Measurements from ENCODE around the gene NAT9.

The NAT9 gene

GRCh38 chr17:74779948-74780400, 3.8 kb upstream of the NAT9 start:
- no peak for DNase-seq (ENCODE audit: low read depth in 3 of 3)

- no peak for DNase-seq (ENCODE audit: low read depth in 3 of 3)
Observed at GRCh38 chr17:74779501-74779900, 3.4 kb upstream of the NAT9 start.

- DNase-seq (ENCODE audit: low read depth in 3 of 3), result no peak
Observed at GRCh38 chr17:74778960-74779359, 2.8 kb upstream of the NAT9 start.

GRCh38 chr17:74777901-74778515, 1.9 kb upstream of the NAT9 start:
- no peak for DNase-seq (ENCODE audit: low read depth in 3 of 3)

- DNase-seq (ENCODE audit: low read depth in 3 of 3), result no peak
Observed at GRCh38 chr17:74776990-74777389, 845 bp upstream of the NAT9 start.

GRCh38 chr17:74775409-74776043, 619 bp downstream of the NAT9 start:
- no peak for DNase-seq (ENCODE audit: low read depth in 3 of 3)

GRCh38 chr17:74773871-74774286, 2.3 kb downstream of the NAT9 start:
- DNase-seq (ENCODE audit: low read depth in 3 of 3), result no peak

- no peak for DNase-seq (ENCODE audit: low read depth in 3 of 3)
Observed at GRCh38 chr17:74773414-74773813, 2.7 kb downstream of the NAT9 start.

GRCh38 chr17:74772053-74772452, 4.1 kb downstream of the NAT9 start:
- DNase-seq (ENCODE audit: low read depth in 3 of 3), result no peak

- no peak for DNase-seq (ENCODE audit: low read depth in 3 of 3)
Observed at GRCh38 chr17:74771319-74771914, 4.7 kb downstream of the NAT9 start.

- DNase-seq (ENCODE audit: low read depth in 3 of 3), result peak; percentile 55 to 64 (median 60)
Observed at GRCh38 chr17:74770498-74771318, 5.4 kb downstream of the NAT9 start.

GRCh38 chr17:74769856-74770497, 6.2 kb downstream of the NAT9 start:
- DNase-seq (ENCODE audit: low read depth in 3 of 3), result no peak

GRCh38 chr17:74769266-74769855, 6.8 kb downstream of the NAT9 start:
- no peak for DNase-seq (ENCODE audit: low read depth in 3 of 3)

GRCh38 chr17:74768763-74769114, 7.4 kb downstream of the NAT9 start:
- DNase-seq (ENCODE audit: low read depth in 3 of 3), result no peak

- DNase-seq (ENCODE audit: low read depth in 3 of 3), result no peak
Observed at GRCh38 chr17:74768069-74768762, 7.9 kb downstream of the NAT9 start.

- no peak for DNase-seq (ENCODE audit: low read depth in 3 of 3)
Observed at GRCh38 chr17:74767111-74767516, 9.0 kb downstream of the NAT9 start.

GRCh38 chr17:74766413-74766812, 9.7 kb downstream of the NAT9 start:
- DNase-seq (ENCODE audit: low read depth in 3 of 3), result no peak

- DNase-seq (ENCODE audit: low read depth in 3 of 3), result no peak
Observed at GRCh38 chr17:74764751-74765286, 11.3 kb downstream of the NAT9 start.

- no peak for DNase-seq (ENCODE audit: low read depth in 3 of 3)
Observed at GRCh38 chr17:74763565-74764387, 12.4 kb downstream of the NAT9 start.

- no peak for DNase-seq (ENCODE audit: low read depth in 3 of 3)
Observed at GRCh38 chr17:74761931-74762330, 14.2 kb downstream of the NAT9 start.
